Measurements from ENCODE around the gene PCDHA8.
A peak's percentile ranks its signal among the peaks of the same experiment; 100 is the strongest.

GRCh38 chr5:140795259-140795641 is 45.7 kb upstream of the PCDHA8 start:
- no peak for TF ChIP-seq EZH2 (IDR thresholded peaks at IDR 0.05; ENCODE audit: low read depth)
- TF ChIP-seq CTCF (conservative IDR thresholded peaks at IDR 0.05), result peak; percentile 18; the same call in 1 of the 2 replicates
